CD4-positive, alpha-beta T cell (primary cell): ENCODE measurements around the gene GHR. TPM values are rescaled to one million over a fixed set of nuclear protein-coding genes. Genes with fewer than 3 reads are reported as not detected.

ENCODE experiments used
- ATAC-seq: fragments of 200-7000 bp; cut with Tn5 transposase; one replicate; pipeline ENCODE4 v1.10.0; 2022; ENCODE audit warnings: mild to moderate bottlenecking; ENCODE audit not compliant: poor library complexity
- CTCF ChIA-PET: fragments of 350-600 bp; sonication (Branson Sonifier 250); formaldehyde crosslinking; loops from one replicate; lab custom pipeline; 2021; ENCODE audit warnings: antibody characterized with exemption, inconsistent platforms; lab: Charles Lee
- POLR2A ChIA-PET: fragments of 350-600 bp; sonication (Branson Sonifier 250); formaldehyde crosslinking; loops from one replicate; lab custom pipeline; 2021; ENCODE audit warnings: antibody characterized with exemption, inconsistent platforms; lab: Charles Lee
- DNase-seq, 14 experiments: peaks; one replicate each; pipeline ENCODE4 v3.0.0-alpha.2; 2013 to 2020; ENCODE audit warnings: mixed read lengths in 2 of 14
- H3K27ac ChIP-seq, 2 donors: one replicate each; pipeline versions ENCODE4 v1.5.1 to v1.7.0; 2013; ENCODE audit warnings: low read length in 2 of 2, low read depth in 1 of 2, mild to moderate bottlenecking in 1 of 2
- H3K27me3 ChIP-seq, 2 experiments: 1 replicate in 1 of 2; 2 replicates in 1 of 2; pipeline versions ENCODE4 v1.6.1 to v1.7.0; 2013; ENCODE audit warnings: low read length in 2 of 2, control low read depth in 1 of 2, mild to moderate bottlenecking in 1 of 2, moderate library complexity in 1 of 2; ENCODE audit not compliant: insufficient read depth in 2 of 2, control insufficient read depth in 1 of 2
- H3K36me3 ChIP-seq: one replicate; pipeline ENCODE4 v1.6.1; 2013; ENCODE audit warnings: low read length, control low read depth; ENCODE audit not compliant: insufficient read depth
- H3K4me1 ChIP-seq: one replicate; pipeline ENCODE4 v1.6.1; 2013; ENCODE audit warnings: low read length, control low read depth; ENCODE audit not compliant: insufficient read depth
- H3K4me3 ChIP-seq: one replicate; pipeline ENCODE4 v1.5.1; 2013; ENCODE audit warnings: mild to moderate bottlenecking, low read length, moderate library complexity
- H3K9me3 ChIP-seq, 2 experiments: 1 replicate in 1 of 2; 2 replicates in 1 of 2; pipeline versions ENCODE4 v1.6.1 to v1.7.0; 2013; ENCODE audit warnings: low read length in 2 of 2, mild to moderate bottlenecking in 2 of 2, control low read depth in 1 of 2, moderate library complexity in 1 of 2; ENCODE audit not compliant: control insufficient read depth in 1 of 2, insufficient read depth in 1 of 2
- H3K27ac Mint-ChIP-seq: one replicate; pipeline ENCODE4 v1.8.0; 2020; ENCODE audit warnings: mixed read lengths
- H3K27me3 Mint-ChIP-seq: one replicate; pipeline ENCODE4 v1.8.0; 2021; ENCODE audit warnings: mixed read lengths
- H3K36me3 Mint-ChIP-seq: one replicate; pipeline ENCODE4 v1.8.0; 2021; ENCODE audit warnings: low read depth, mixed read lengths
- H3K4me1 Mint-ChIP-seq: one replicate; pipeline ENCODE4 v1.8.0; 2021; ENCODE audit warnings: low read depth, mixed read lengths
- H3K4me3 Mint-ChIP-seq: one replicate; pipeline ENCODE4 v1.8.0; 2020; ENCODE audit warnings: mild to moderate bottlenecking, mixed read lengths
- H3K9me3 Mint-ChIP-seq: one replicate; pipeline ENCODE4 v1.8.0; 2020; ENCODE audit warnings: mixed read lengths
- intact Hi-C, 2 experiments: fragments of 100-400 bp; cut with DNase I in 1 of 2; cut with micrococcal nuclease in 1 of 2; formaldehyde crosslinking; loops; one replicate each; pipeline versions ENCODE4 v1.15.1 to v1.9.0; 2023 to 2025; cut with DNase I, micrococcal nuclease
- total RNA-seq, 174 experiments: library from RNA in 2 of 174; stranded (reverse) in 2 of 174; gene quantifications; one replicate each; pipeline ENCODE4 v1.2.3 and lab custom pipeline; 2021 to 2026
- TF ChIP-seq, protein P1 (sequence below): fragments of 200-600 bp; IDR thresholded peaks from one replicate; pipeline ENCODE4 v1.8.0; 2022; ENCODE audit warnings: antibody characterized with exemption, mild to moderate bottlenecking

GHR gene
- total RNA-seq, 2 experiments from 2014 or later: not detected

DNA sequence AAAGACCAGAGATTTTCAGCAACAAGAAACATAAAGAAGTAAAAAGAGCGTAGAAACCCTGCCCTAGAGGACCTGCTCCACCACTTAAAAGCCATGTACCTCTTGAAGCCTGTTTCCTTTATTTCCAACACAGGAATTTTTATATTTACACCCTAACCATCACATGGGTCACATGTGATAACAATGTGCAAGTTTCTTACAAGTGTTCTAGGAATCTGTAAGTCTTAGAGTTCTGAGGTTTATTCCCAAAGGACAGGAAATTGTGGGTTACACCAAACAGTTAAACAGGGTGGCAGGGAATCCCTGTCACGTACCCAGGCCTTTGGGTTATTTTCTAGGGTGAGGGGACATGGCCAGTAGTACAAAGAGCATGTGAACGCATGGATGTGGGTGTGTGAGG is 224.8 kb downstream of the GHR start:
- ChIA-PET POLR2A (no interaction called here), CTCF (interaction anchor here (0.9 kb wide), 1 partner anchor 10 kb away, joined by 3 read pairs; no protein-coding TSS in a partner anchor)
- Histone ChIP-seq H3K27ac (no peak overlapping the region), H3K4me1 (no peaks in the 10 kb centered on the region), H3K27me3 (no peaks in the 10 kb centered on the region), H3K36me3 (no peaks in the 10 kb centered on the region), H3K4me3 (no peak overlapping the region), H3K9me3 (no peaks in the 10 kb centered on the region)
- no peak for DNase-seq
- Mint-ChIP-seq H3K4me3 (no peak overlapping the region), H3K4me1 (no peaks in the 10 kb centered on the region), H3K36me3 (no peaks in the 10 kb centered on the region), H3K27me3 (peaks cover 4% of the 10 kb centered on the region), H3K9me3 (no peaks in the 10 kb centered on the region), H3K27ac (no peak overlapping the region)
- no peak for ATAC-seq
- intact Hi-C loops: no loop called here
- TF ChIP-seq, protein P1, sequence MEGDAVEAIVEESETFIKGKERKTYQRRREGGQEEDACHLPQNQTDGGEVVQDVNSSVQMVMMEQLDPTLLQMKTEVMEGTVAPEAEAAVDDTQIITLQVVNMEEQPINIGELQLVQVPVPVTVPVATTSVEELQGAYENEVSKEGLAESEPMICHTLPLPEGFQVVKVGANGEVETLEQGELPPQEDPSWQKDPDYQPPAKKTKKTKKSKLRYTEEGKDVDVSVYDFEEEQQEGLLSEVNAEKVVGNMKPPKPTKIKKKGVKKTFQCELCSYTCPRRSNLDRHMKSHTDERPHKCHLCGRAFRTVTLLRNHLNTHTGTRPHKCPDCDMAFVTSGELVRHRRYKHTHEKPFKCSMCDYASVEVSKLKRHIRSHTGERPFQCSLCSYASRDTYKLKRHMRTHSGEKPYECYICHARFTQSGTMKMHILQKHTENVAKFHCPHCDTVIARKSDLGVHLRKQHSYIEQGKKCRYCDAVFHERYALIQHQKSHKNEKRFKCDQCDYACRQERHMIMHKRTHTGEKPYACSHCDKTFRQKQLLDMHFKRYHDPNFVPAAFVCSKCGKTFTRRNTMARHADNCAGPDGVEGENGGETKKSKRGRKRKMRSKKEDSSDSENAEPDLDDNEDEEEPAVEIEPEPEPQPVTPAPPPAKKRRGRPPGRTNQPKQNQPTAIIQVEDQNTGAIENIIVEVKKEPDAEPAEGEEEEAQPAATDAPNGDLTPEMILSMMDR: no peak

DNA sequence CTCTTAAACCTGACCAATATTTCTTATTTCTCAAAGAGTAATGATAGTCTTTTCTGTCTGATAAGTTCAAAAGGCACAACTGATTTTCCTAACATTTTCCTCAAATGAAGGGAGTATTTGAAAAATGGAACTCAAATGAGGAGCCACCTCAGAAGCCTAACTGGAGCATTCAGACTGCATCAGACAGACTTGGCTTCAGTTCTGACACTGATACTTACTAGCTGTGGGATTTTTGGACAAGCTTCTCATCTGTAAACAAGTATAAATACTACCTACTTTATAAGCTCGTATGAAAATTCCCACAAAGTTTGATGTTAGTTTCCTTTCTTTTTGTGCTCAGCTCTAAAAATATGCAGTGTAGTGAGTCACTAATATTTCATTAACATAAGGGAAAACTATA is 225.7 kb downstream of the GHR start:
- Mint-ChIP-seq H3K36me3 (no peaks in the 10 kb centered on the region), H3K27me3 (peaks cover 4% of the 10 kb centered on the region), H3K9me3 (no peaks in the 10 kb centered on the region), H3K4me3 (no peak overlapping the region), H3K4me1 (no peaks in the 10 kb centered on the region), H3K27ac (no peak overlapping the region)
- Histone ChIP-seq H3K27ac (no peak overlapping the region), H3K27me3 (no peaks in the 10 kb centered on the region), H3K36me3 (no peaks in the 10 kb centered on the region), H3K9me3 (no peaks in the 10 kb centered on the region), H3K4me1 (no peaks in the 10 kb centered on the region), H3K4me3 (no peak overlapping the region)
- ChIA-PET CTCF (interaction anchor here (0.9 kb wide), 1 partner anchor 9 kb away, joined by 3 read pairs; no protein-coding TSS in a partner anchor), POLR2A (no interaction called here)
- intact Hi-C loops: no loop called here
- TF ChIP-seq, protein P1: no peak
- ATAC-seq: no peak
- no peak for DNase-seq

DNA sequence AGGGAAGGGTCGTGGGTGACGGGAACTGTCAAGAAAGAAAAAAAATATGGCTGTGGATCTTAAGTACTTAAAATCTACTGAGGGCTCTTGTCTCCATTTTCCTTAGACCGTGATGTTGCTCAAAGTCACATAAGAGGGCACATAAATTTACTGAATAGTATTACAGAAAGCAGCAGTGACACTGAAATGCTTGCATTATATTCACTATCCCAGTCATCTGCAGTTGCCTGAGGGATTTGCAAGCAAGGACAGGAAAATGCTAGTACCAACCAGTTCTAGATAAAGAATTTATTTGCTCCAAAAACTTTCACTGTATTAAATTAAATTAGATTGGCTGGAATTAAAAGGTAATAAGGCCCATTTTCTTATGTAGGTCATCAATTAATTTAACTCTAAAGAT is 226.8 kb downstream of the GHR start:
- Mint-ChIP-seq H3K4me1 (no peaks in the 10 kb centered on the region), H3K4me3 (no peak overlapping the region), H3K27me3 (peaks cover 8% of the 10 kb centered on the region), H3K36me3 (no peaks in the 10 kb centered on the region), H3K9me3 (no peaks in the 10 kb centered on the region), H3K27ac (no peak overlapping the region)
- no peaks in the 10 kb centered on the region for H3K9me3 ChIP-seq
- POLR2A ChIA-PET: no interaction called here
- CTCF ChIA-PET: no interaction called here
- TF ChIP-seq, protein P1: no peak
- H3K36me3 ChIP-seq: no peaks in the 10 kb centered on the region
- DNase-seq (no peak), ATAC-seq (no peak)
- no peaks in the 10 kb centered on the region for H3K27me3 ChIP-seq
- no peak overlapping the region for H3K27ac ChIP-seq
- H3K4me1 ChIP-seq: no peaks in the 10 kb centered on the region
- intact Hi-C loops: no loop called here
- no peak overlapping the region for H3K4me3 ChIP-seq
